Measurements from ENCODE around the gene FMNL2.

Gene FMNL2

GRCh38 chr2:152563764-152564163 is 228.8 kb downstream of the FMNL2 start:
- no peak for TF ChIP-seq CTCF (IDR thresholded peaks at IDR 0.05; ENCODE audit: low read depth, low read length)
- peaks cover 24% of the 10 kb centered on the region for H3K36me3 ChIP-seq
- no peaks in the 10 kb centered on the region for H3K27me3 ChIP-seq (ENCODE audit: insufficient read depth, low read depth, severe bottlenecking)
- no peak overlapping the region for H3K4me3 ChIP-seq (ENCODE audit: low read depth, low read length)
- no peaks in the 10 kb centered on the region for H3K9me3 ChIP-seq (ENCODE audit: severe bottlenecking)
- no peak for DNase-seq
- H3K27ac ChIP-seq: no peak overlapping the region

- no peak for DNase-seq
- Histone ChIP-seq H3K36me3 (peaks cover 14% of the 10 kb centered on the region), H3K4me3 (ENCODE audit: low read depth, low read length) (no peak overlapping the region), H3K27ac (no peak overlapping the region), H3K27me3 (ENCODE audit: insufficient read depth, low read depth, severe bottlenecking) (no peaks in the 10 kb centered on the region), H3K9me3 (ENCODE audit: severe bottlenecking) (no peaks in the 10 kb centered on the region)
- no peak for TF ChIP-seq CTCF (IDR thresholded peaks at IDR 0.05; ENCODE audit: low read depth, low read length)
Observed at GRCh38 chr2:152564754-152565551, 230.0 kb downstream of the FMNL2 start.

- Histone ChIP-seq H3K27ac (no peak overlapping the region), H3K4me3 (ENCODE audit: low read depth, low read length) (no peak overlapping the region), H3K27me3 (ENCODE audit: insufficient read depth, low read depth, severe bottlenecking) (no peaks in the 10 kb centered on the region), H3K9me3 (ENCODE audit: severe bottlenecking) (no peaks in the 10 kb centered on the region), H3K36me3 (peaks cover 11% of the 10 kb centered on the region)
- DNase-seq: no peak
- no peak for TF ChIP-seq CTCF (IDR thresholded peaks at IDR 0.05; ENCODE audit: low read depth, low read length)
Observed at GRCh38 chr2:152565884-152566727, 231.1 kb downstream of the FMNL2 start.

- Histone ChIP-seq H3K4me3 (ENCODE audit: low read depth, low read length) (no peak overlapping the region), H3K27me3 (ENCODE audit: insufficient read depth, low read depth, severe bottlenecking) (no peaks in the 10 kb centered on the region), H3K36me3 (peaks cover 8% of the 10 kb centered on the region), H3K27ac (no peak overlapping the region), H3K9me3 (ENCODE audit: severe bottlenecking) (no peaks in the 10 kb centered on the region)
- TF ChIP-seq CTCF (IDR thresholded peaks at IDR 0.05; ENCODE audit: low read depth, low read length): no peak
- DNase-seq: no peak
Observed at GRCh38 chr2:152566728-152567069, 231.7 kb downstream of the FMNL2 start.

GRCh38 chr2:152568531-152568930 is 233.6 kb downstream of the FMNL2 start:
- TF ChIP-seq CTCF (IDR thresholded peaks at IDR 0.05; ENCODE audit: low read depth, low read length): no peak
- Histone ChIP-seq H3K36me3 (peaks cover 2% of the 10 kb centered on the region; the same call in 1 of the 2 replicates), H3K27me3 (ENCODE audit: insufficient read depth, low read depth, severe bottlenecking) (no peaks in the 10 kb centered on the region), H3K4me3 (ENCODE audit: low read depth, low read length) (no peak overlapping the region), H3K27ac (no peak overlapping the region), H3K9me3 (ENCODE audit: severe bottlenecking) (no peaks in the 10 kb centered on the region)
- DNase-seq: no peak
